B cell (primary cell): ENCODE results near the gene DNAJC21. TPM values are rescaled to one million over a fixed set of nuclear protein-coding genes. Genes with fewer than 3 reads are reported as not detected.

ENCODE experiments used
- ATAC-seq: fragments of 200-7000 bp; cut with Tn5 transposase; one replicate; pipeline ENCODE4 v1.10.0; 2021; ENCODE audit warnings: low read depth, mild to moderate bottlenecking, moderate number of reproducible peaks, moderate library complexity
- CTCF ChIA-PET: fragments of 350-600 bp; sonication (Branson Sonifier 250); formaldehyde crosslinking; loops from one replicate; lab custom pipeline; 2021; ENCODE audit warnings: antibody characterized with exemption, inconsistent platforms; lab: Charles Lee
- POLR2A ChIA-PET: fragments of 350-600 bp; sonication (Branson Sonifier 250); formaldehyde crosslinking; loops from one replicate; lab custom pipeline; 2021; ENCODE audit warnings: antibody characterized with exemption; lab: Charles Lee
- DNase-seq: peaks from one replicate; pipeline ENCODE4 v3.0.0; 2013
- H2AFZ ChIP-seq: 2 replicates; pipeline ENCODE4 v1.6.1; 2012; ENCODE audit warnings: mild to moderate bottlenecking, low read depth, low read length; ENCODE audit not compliant: insufficient read depth, poor library complexity, severe bottlenecking
- H3K27ac ChIP-seq, 2 donors: 1 replicate in 1 of 2; 2 replicates in 1 of 2; pipeline ENCODE4 v1.5.1; 2012 to 2013; ENCODE audit warnings: low read length in 2 of 2, mild to moderate bottlenecking in 2 of 2, moderate library complexity in 1 of 2
- H3K27me3 ChIP-seq, 4 experiments: fragments of 200-600 bp in 1 of 4; sonication (generic) in 1 of 4; replicated peaks in 1 of 4; 1 replicate in 2 of 4; 2 replicates in 2 of 4; pipeline versions ENCODE4 v1.6.1 to v1.7.0; 2013 to 2016; ENCODE audit warnings: low read length in 3 of 4, mild to moderate bottlenecking in 2 of 4, mixed read lengths in 1 of 4, moderate library complexity in 1 of 4; ENCODE audit not compliant: insufficient read depth in 4 of 4, control insufficient read depth in 3 of 4; ENCODE audit errors: control extremely low read depth in 1 of 4
- H3K36me3 ChIP-seq, 2 experiments: replicated peaks in 1 of 2; 1 replicate in 1 of 2; 2 replicates in 1 of 2; pipeline versions ENCODE4 v1.6.1 to v1.7.1; 2013; ENCODE audit warnings: low read length in 1 of 2; ENCODE audit not compliant: insufficient read depth in 2 of 2, control insufficient read depth in 1 of 2; ENCODE audit errors: control extremely low read depth in 1 of 2, extremely low read depth in 1 of 2
- H3K4me1 ChIP-seq, 2 donors: fragments of 200-600 bp in 1 of 2; sonication (generic) in 1 of 2; 1 replicate in 1 of 2; 2 replicates in 1 of 2; pipeline versions ENCODE4 v1.5.1 to v1.6.1; 2013 to 2017; ENCODE audit warnings: low read length in 2 of 2; ENCODE audit not compliant: control insufficient read depth in 2 of 2, insufficient read depth in 2 of 2
- H3K4me2 ChIP-seq: replicated peaks from 2 replicates; pipeline ENCODE3; 2012; ENCODE audit warnings: mild to moderate bottlenecking, low read depth, low read length; ENCODE audit not compliant: poor library complexity, severe bottlenecking
- H3K4me3 ChIP-seq, 5 experiments: fragments of 200-600 bp in 1 of 5; sonication (generic) in 1 of 5; 1 replicate in 3 of 5; 2 replicates in 2 of 5; pipeline versions ENCODE4 v1.5.1 to v1.7.0; 2011 to 2016; ENCODE audit warnings: low read length in 4 of 5, mild to moderate bottlenecking in 4 of 5, low read depth in 2 of 5, control low read depth in 1 of 5, moderate library complexity in 1 of 5; ENCODE audit not compliant: insufficient read depth in 1 of 5; ENCODE audit errors: control extremely low read depth in 1 of 5, extremely low read depth in 1 of 5
- H3K79me2 ChIP-seq: fragments of 200-600 bp; sonication (generic); one replicate; pipeline ENCODE4 v1.6.0; 2016; ENCODE audit warnings: low read length; ENCODE audit not compliant: control insufficient read depth, insufficient read depth
- H3K9ac ChIP-seq: fragments of 200-600 bp; sonication (generic); 2 replicates; pipeline ENCODE4 v1.6.1; 2017; ENCODE audit warnings: mild to moderate bottlenecking, low read length, moderate library complexity
- H3K9me3 ChIP-seq, 3 donors: one replicate each; pipeline versions ENCODE4 v1.6.1 to v1.7.1; 2013; ENCODE audit warnings: low read length in 2 of 3; ENCODE audit not compliant: control insufficient read depth in 2 of 3, insufficient read depth in 1 of 3; ENCODE audit errors: control extremely low read depth in 1 of 3
- H4K20me1 ChIP-seq: 2 replicates; pipeline ENCODE4 v1.6.0; 2012; ENCODE audit warnings: mild to moderate bottlenecking, low read length; ENCODE audit not compliant: insufficient read depth, control insufficient read depth, poor library complexity, severe bottlenecking
- H3K27ac Mint-ChIP-seq: one replicate; pipeline ENCODE4 v1.8.0; 2021; ENCODE audit warnings: mixed read lengths
- H3K27me3 Mint-ChIP-seq: one replicate; pipeline ENCODE4 v1.8.0; 2021; ENCODE audit warnings: mixed read lengths
- H3K4me1 Mint-ChIP-seq: one replicate; pipeline ENCODE4 v1.8.0; 2021; ENCODE audit warnings: mixed read lengths
- H3K4me3 Mint-ChIP-seq: one replicate; pipeline ENCODE4 v1.8.0; 2021; ENCODE audit warnings: mixed read lengths
- H3K9me3 Mint-ChIP-seq: one replicate; pipeline ENCODE4 v1.8.0; 2022; ENCODE audit warnings: mixed read lengths; ENCODE audit not compliant: insufficient read depth
- EZH2 ChIP-seq: IDR thresholded peaks from 2 replicates; pipeline ENCODE4 v1.6.1; 2012; ENCODE audit warnings: borderline replicate concordance, low read depth, mild to moderate bottlenecking, moderate library complexity, low read length; ENCODE audit not compliant: insufficient read depth, poor library complexity, severe bottlenecking
- WGBS: methylation state at CpG from one replicate; pipeline ENCODE4 v1.1.5; 2013; ENCODE audit warnings: missing lambda C conversion rate; ENCODE audit not compliant: insufficient coverage; 5-methylcytosine and 5-hydroxymethylcytosine counted together
- intact Hi-C: fragments of 100-400 bp; cut with micrococcal nuclease; formaldehyde crosslinking; loops from one replicate; pipeline ENCODE4 v1.10.0; 2022
- polyA plus RNA-seq: library from polyadenylated mRNA; depleted of rRNA; stranded (reverse); fragments of >200 nt; gene quantifications from 2 replicates; pipeline ENCODE4 v1.2.3, GENCODE V29; 2012
- total RNA-seq, 2 donors: library from RNA; stranded (reverse); fragments of 120-200 nt in 1 of 2; gene quantifications; 1 replicate in 1 of 2; 2 replicates in 1 of 2; pipeline versions ENCODE4 v1.2.3 to v1.2.4, GENCODE V29; 2013 to 2022
- TF ChIP-seq, protein P1 (sequence below): fragments of 200-600 bp; IDR thresholded peaks from one replicate; pipeline ENCODE4 v1.8.0; 2022; ENCODE audit warnings: antibody characterized with exemption, mild to moderate bottlenecking

Gene DNAJC21
- total and polyA plus RNA-seq, 2 donors (not counting 1 experiment from before 2014, with no cell fraction given): 7.2 to 59.3 TPM

DNA sequence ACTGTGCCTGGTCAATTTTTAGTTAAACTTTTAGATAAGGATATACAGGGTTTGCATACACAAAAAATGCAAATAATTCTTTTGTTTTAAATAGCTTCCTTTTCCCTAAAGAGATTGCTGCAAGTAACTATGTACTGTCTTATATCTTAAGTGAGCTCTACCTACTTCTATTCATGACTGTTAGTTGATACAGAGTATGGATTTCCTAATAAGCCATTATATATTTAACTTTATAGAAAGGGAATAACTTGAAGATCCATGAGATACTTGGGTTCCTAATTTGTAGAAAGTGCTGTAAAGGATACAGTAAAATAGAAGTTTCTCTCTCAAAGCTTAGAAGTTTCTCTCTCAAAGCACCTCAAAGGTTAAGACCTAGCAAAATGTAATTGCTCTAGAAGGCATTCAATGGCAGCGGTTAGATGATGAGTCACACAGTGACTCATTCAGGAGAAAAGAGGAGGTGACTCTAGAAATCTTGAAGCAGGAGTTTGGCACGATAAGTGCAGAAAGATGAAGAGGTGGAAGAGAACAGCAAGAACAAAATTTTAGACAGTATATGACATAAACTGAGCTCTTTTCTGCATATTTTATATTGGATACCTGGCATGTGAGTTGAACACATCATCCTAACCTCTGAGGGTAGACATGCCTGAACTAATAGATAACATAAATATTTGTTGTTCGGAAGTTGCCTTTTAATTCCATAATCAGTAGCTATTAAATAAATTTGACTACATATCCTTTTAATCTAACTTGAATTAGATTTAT lies 5.5 kb upstream of the DNAJC21 start:
- 50% methylated on average over 1 of the region's 3 CpGs for WGBS
- ChIA-PET POLR2A (no interaction called here), CTCF (no interaction called here)
- Histone ChIP-seq H3K9ac (no peak overlapping the region), H2AFZ (no peak overlapping the region), H3K4me3 (no peak overlapping the region), H3K79me2 (peaks cover 11% of the 10 kb centered on the region), H4K20me1 (no peaks in the 10 kb centered on the region), H3K9me3 (no peaks in the 10 kb centered on the region), H3K27me3 (no peaks in the 10 kb centered on the region), H3K4me1 (peaks cover 4 to 8% of the 10 kb centered on the region in 2 donors), H3K36me3 (peaks cover 14 to 55% of the 10 kb centered on the region in 2 experiments), H3K4me2 (no peak overlapping the region), H3K27ac (no peak overlapping the region)
- DNase-seq (no peak), ATAC-seq (no peak)
- intact Hi-C loops: no loop called here
- Mint-ChIP-seq H3K9me3 (no peaks in the 10 kb centered on the region), H3K27me3 (no peaks in the 10 kb centered on the region), H3K4me1 (peaks cover 5% of the 10 kb centered on the region), H3K27ac (peak overlapping the region; percentile 67), H3K4me3 (no peak overlapping the region)
- TF ChIP-seq, protein P1, sequence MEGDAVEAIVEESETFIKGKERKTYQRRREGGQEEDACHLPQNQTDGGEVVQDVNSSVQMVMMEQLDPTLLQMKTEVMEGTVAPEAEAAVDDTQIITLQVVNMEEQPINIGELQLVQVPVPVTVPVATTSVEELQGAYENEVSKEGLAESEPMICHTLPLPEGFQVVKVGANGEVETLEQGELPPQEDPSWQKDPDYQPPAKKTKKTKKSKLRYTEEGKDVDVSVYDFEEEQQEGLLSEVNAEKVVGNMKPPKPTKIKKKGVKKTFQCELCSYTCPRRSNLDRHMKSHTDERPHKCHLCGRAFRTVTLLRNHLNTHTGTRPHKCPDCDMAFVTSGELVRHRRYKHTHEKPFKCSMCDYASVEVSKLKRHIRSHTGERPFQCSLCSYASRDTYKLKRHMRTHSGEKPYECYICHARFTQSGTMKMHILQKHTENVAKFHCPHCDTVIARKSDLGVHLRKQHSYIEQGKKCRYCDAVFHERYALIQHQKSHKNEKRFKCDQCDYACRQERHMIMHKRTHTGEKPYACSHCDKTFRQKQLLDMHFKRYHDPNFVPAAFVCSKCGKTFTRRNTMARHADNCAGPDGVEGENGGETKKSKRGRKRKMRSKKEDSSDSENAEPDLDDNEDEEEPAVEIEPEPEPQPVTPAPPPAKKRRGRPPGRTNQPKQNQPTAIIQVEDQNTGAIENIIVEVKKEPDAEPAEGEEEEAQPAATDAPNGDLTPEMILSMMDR: no peak
- TF ChIP-seq EZH2: no peak

- DNase-seq (no peak), ATAC-seq (no peak)
- Histone ChIP-seq H3K27me3 (no peaks in the 10 kb centered on the region), H3K9me3 (no peaks in the 10 kb centered on the region), H3K36me3 (peaks cover 14 to 55% of the 10 kb centered on the region in 2 experiments), H3K27ac (no peak overlapping the region), H3K9ac (no peak overlapping the region), H3K4me2 (no peak overlapping the region), H3K4me1 (peaks cover 6 to 9% of the 10 kb centered on the region in 2 donors), H2AFZ (no peak overlapping the region), H3K4me3 (no peak overlapping the region), H3K79me2 (peaks cover 8% of the 10 kb centered on the region), H4K20me1 (no peaks in the 10 kb centered on the region)
- Mint-ChIP-seq H3K27ac (no peak overlapping the region), H3K9me3 (no peaks in the 10 kb centered on the region), H3K27me3 (no peaks in the 10 kb centered on the region), H3K4me3 (no peak overlapping the region), H3K4me1 (peaks cover 10% of the 10 kb centered on the region)
- ChIA-PET POLR2A (no interaction called here), CTCF (no interaction called here)
- intact Hi-C loops: no loop called here
- TF ChIP-seq EZH2: no peak
Measured at GRCh38 chr5:34924462-34924765, 4.9 kb upstream of the DNAJC21 start.
